NCI-H345 treated with DMSO at 0.1 percent for 48 hours (cell line): ENCODE data around the gene IP6K3.

ENCODE experiments used
- DNase-seq: peaks from one replicate; lab custom pipeline; 2025; ENCODE audit not compliant: unreplicated experiment; lab: John Stamatoyannopoulos, UW

The IP6K3 gene

GRCh38 chr6:33707771-33708170 lies 38.9 kb downstream of the IP6K3 start:
- DNase-seq = no peak

DNA sequence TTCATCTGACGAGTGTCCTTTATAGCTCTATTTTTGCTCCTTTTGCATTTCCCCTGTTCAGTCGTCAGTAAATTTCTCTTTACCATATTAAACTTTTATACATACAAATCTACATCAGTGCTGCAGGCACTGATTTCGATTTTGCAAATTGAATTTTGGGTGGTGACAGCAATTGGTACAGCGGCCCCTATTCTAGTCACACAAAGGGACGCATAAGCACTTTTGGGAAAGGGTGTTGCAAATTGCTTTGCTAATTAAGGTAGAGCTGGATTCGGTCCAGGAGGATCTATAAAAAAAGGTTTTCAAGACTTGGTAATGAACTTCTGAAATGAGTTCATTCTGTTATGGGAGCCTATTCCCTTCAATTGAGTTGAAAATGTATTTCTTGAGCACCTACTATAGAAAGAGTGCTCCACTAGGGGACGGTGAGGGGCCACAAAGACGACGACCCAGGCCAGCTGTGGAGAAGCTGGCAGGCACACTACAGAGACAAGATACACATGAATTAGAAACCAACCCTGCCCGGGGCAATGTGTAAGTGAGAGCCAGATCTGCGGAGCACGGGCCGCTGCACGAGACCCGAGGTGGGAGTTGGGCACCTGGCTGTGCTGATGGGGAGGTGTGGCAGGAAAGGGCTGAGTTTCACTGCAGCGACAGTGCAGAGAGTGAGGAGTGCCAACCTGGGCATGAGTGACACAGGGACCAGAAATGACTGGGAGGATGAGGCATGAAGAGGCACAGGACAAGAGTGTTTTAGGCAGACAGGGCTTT lies 40.6 kb downstream of the IP6K3 start:
- DNase-seq = no peak

GRCh38 chr6:33705268-33705885 lies 41.3 kb downstream of the IP6K3 start:
- no peak for DNase-seq

- DNase-seq = no peak
These were observed 42.3 kb downstream of the IP6K3 start for GRCh38 chr6:33704215-33705066.

DNA sequence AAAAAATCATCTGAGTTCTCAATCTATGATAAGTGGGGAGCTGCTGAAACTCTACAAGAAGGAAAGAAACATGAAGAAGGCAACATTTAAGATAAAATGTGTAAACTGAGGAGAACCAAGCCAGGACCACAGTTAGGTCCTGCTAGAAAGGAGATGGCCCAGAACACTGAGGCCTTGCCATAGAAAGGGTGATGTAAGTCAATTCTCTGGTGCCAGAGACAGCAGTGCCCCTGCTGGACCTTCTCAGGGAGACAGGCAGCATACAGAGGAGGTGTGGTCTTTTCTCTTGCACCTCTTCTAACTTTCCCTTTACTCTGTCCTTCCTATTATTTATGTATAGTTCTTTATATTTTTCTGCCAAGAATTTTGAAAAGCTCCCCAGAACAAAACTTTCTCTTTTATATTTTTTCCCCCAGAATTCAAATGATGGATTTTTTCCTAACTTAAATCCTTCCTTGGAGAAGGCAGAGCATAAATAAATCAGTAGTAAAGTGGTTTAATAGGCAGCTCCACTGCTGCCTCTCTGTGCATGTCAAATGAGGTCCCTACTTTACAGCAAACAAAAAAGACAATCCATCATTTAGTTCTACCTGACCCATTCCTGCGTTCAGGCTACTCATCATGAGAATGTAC lies 44.2 kb downstream of the IP6K3 start:
- DNase-seq = no peak

DNA sequence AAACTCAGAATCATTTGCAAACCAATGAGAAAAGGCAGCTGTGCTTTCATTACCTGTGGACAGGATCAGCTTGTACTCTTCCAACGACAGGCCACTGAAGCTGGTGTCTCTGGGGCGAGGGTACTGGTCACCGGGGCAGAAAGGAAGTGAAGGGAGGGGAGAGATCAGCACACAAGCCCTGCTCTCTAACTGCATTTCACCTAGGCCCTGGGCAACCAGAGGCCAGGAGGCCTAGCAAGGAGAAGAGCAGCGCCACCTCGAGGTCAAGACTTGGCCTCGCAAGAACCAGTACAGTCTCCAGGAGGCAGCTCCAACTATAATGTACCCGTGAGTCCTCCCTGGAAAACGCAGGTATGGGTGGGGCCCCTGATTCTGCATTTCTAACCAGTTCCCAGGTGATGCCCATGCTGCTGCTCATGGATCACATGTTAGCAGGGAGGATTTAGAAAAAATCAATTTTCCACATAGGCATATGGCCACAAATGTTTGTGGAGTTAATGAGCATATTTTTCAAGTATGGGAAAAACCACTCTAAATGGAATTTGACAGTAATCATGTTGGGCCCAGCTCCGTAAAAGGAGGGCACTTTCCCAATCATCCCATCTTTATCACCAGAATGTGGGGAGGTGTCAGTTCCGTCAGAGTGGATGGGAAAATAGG lies 46.2 kb downstream of the IP6K3 start:
- no peak for DNase-seq

- no peak for DNase-seq
These were observed 47.0 kb downstream of the IP6K3 start for GRCh38 chr6:33699739-33700138.

- no peak for DNase-seq
These were observed 47.6 kb downstream of the IP6K3 start for GRCh38 chr6:33699131-33699530.

- no peak for DNase-seq
These were observed 48.2 kb downstream of the IP6K3 start for GRCh38 chr6:33698494-33698893.

GRCh38 chr6:33697845-33698244 lies 48.9 kb downstream of the IP6K3 start:
- no peak for DNase-seq

DNA sequence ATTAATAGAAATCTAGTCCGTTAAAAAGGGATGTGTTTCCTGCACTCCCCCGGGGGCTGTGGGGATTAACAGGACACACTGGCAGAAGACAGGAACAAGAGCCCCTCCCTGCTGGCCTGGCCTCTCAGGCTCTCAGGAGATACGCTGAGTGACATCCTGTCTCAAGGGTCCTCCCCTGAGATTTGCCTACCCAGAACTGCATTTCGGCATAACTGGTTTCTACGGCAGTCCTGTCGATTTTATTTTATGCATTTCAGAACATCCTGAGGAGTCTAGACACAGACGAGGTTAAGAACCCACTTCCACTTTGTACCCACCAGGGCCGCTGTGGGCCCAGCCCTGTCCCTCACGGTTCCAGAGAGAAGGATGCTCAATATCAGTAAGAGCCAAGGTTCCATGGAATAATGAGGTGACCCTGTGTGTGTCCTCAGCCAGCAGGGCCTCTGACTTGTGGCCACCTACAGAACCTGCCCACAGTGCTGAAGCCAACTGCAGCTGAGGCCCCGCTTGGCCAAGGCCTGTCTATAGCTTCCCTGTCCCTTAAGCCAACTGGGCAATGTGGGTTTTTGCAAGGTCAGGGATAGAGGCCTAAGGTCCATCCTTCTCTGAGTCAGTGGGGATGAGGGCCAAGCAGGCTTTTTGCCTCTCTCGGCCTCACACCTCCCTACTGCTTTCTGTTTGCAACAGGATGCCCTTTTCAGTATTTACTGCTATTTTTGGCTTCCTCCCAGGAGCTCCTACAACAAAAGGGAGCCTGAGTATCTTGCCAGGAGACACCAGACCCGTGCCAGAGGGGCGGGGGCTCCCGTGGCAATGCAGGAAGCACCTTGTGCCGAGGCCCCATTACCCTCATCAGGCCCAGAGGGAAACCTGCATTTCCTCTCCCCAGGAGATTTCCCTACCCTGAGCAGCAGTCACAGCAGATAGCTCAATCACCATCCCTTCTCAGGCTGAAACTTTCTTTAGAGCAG lies 49.9 kb downstream of the IP6K3 start:
- peak; percentile 81 for DNase-seq

DNA sequence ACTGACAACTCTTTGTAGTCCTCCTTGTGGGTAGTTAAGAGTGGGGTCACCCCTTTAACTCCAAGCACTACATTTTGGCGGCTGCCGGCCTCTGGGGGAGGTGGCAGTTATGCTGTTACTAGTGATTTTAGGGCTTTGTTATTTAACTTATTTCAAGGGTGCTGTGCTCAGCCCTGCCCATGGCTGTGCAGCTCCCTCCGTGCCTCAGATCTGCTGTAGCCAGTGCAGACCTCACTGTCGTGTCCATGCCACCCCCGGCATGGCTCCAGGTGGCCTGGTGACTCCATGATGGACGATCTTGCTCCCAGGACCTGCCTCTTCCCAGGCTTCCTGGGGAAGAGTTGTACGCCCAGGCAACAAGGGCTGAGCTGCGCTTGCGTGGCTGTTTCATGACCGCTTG lies 50.6 kb downstream of the IP6K3 start:
- DNase-seq = no peak

GRCh38 chr6:33695451-33695887 lies 51.2 kb downstream of the IP6K3 start:
- DNase-seq = peak; percentile 57

DNA sequence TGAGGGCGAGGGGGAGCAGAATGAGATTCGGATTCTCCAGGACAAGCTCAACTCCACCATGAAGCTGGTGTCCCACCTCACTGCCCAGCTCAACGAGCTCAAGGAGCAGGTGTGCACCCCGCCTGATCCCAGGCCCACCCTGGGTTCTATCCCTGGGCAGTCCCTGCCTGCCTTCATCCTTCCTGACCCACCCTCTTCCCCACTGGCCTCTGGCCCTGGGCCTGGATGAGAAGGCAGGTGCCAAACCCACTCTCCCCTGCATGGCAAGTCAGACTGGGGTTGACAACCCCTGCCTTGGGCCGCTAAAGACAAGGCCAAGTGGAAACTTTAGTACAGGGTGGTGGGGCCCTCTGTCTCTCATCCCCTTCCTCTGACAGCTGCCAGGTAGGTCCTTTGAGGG lies 51.7 kb downstream of the IP6K3 start:
- DNase-seq = no peak

DNA sequence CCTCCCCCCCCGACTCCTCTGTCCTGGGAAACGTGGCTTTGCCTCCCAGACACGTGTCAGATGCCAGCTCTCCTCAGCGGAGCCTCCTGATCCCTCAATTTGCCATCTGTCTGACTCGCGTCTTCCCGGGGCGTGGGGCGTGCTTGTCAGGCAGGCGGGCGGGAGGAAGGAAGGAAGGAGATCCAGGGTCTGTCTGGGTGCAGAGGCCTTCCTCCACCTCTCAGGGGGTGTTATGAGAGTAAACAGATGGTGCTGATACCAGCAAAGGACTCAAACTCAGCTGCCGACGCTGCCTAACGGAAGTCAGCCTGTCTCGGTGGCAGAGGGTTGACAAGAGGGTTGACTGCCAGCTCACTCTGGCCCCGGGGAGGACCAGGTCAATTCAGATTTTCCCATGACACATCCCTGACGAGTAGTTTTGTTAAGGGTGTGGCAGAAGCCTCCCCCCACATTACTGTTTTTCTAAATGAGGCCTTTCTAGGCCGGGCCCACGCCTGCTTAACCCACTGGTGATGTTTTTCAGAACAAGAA lies 52.2 kb downstream of the IP6K3 start:
- DNase-seq = no peak

GRCh38 chr6:33693186-33694105 lies 53.3 kb downstream of the IP6K3 start:
- DNase-seq = no peak

DNA sequence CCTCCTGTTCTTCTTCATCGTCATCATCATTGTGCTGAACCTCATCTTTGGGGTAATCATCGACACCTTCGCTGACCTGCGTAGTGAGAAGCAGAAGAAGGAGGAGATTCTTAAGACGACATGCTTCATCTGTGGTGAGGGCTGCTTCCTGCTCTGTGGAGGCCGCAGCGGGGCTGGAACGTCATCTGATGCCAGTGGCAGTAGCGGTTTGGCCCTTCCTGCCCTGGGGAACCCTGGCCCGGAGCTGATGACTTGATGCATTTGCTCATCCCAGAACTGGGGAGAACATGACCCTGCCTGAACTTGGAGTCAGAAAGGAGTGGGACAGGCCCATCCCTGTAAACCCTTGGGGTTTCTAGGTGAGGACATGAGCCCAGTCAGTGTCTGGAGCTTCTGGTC lies 53.9 kb downstream of the IP6K3 start:
- no peak for DNase-seq

DNA sequence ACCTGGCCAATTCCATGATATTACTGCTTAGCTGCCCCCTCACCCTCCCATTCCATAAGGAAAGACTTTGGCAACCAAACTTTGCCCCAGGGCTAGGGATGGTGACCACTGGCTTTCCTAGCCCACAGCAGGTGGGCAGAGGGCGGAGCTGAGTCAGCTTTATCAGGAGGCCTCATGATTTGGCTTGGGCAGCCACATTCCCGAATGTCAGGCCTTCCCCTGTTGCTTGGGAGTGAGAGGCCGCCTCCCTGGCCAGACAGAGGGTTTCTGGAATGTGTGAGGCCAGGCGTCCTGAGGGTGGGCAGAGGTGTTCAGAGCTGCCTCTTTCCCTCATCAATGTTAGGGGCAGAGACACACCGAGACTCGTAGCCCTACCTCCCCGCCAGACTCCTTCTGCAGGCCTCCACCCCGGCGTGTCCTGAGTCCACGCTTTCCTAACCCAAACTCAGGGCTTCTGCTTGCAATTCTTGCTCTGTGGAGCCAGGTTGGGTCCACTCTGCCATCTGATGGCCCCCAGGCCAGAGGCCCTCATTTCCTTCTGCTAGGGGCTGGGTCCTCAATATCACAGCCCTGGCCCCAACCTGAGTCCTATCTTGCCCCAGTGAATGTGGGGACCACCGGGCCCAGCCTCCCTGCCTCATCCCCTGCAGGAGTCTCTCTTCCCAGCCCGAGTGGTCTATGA lies 54.5 kb downstream of the IP6K3 start:
- DNase-seq = no peak
